Measurements from ENCODE around the gene MACROD2.

The MACROD2 gene

DNA sequence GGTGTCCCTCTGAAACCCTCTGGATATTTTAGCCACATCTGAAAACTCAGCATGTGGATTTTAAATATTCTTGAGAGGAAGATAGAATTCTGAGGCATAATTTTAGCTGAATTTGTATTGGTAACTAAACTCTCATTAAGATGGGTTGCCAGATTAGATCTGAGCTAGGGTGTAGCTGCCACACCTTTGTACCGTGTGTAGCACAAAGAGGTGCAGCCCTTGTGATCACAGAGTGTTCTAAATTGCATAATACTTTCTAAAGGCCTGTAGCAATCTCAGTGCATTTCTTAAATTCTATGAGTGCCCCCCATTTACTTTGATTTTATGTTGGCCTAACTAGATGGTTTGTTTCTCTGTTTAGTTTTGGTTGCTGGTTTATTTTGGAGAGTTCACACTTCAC, 289.1 kb downstream of the MACROD2 start:
- DNase-seq = no peak

- no peak for DNase-seq
Observed at GRCh38 chr20:14288341-14289330, 293.3 kb downstream of the MACROD2 start.

DNA sequence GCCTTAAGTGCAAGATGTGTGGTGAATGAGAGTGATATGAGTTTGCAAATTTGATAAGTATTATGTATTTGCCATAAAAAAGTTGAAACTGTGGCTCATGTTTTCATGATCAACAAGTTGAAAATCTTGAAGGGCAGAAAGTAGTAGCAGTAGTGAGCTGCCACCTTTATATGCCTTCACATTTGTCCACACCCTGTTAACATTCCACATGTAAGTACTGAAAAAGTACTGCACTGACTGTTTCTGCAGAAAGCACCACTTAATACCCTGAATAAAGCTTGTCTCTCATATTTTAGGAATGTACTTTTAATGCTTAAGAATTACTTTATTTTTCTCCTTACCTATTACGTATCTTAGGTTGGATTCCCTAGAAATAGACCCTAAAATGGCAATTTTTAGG, 296.2 kb downstream of the MACROD2 start:
- DNase-seq = no peak

DNA sequence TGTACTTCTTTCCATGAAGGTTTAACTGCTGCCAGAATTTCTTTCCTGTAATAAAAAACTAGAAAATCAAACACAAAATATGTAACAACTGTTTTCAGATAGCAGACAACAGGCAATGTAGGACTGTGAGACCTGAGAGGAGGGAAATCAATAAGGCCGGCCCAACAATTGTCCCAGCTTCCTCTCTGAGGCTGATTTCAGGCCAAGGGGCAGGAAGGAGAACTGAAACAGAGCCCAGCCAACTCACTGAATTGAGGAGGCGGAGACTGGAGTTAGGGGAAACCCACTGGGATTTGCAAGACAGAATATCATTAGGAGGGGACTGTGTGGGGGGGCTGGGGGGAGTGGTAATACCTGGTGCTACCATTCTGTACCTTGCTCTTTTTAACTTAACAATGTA, 299.9 kb downstream of the MACROD2 start:
- no peak for DNase-seq

GRCh38 chr20:14295770-14296309, 300.5 kb downstream of the MACROD2 start:
- DNase-seq = no peak

GRCh38 chr20:14299831-14300230, 304.5 kb downstream of the MACROD2 start:
- no peak for DNase-seq

GRCh38 chr20:14303106-14303505, 307.8 kb downstream of the MACROD2 start:
- DNase-seq = no peak

- DNase-seq = no peak
Observed at GRCh38 chr20:14303651-14304050, 308.3 kb downstream of the MACROD2 start.

- no peak for DNase-seq
Observed at GRCh38 chr20:14304472-14304871, 309.2 kb downstream of the MACROD2 start.

DNA sequence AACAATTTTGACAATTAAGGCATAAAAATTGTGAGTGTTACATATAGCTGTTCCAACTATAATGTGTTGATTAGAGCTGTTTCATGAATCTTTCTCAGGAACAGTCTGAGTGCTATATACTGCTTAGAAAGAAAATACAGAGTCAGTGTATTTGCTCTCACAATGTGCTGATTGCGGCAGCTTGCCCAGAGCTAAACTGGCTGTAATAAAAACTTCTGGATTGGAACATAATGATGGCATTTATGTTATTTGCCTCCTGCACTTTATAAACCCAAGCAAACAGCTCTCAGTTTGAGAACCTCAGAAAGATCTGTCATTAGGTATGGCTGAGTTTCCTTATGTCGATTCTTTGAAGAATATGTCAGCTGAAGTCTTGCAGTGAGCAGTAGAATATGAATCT, 312.6 kb downstream of the MACROD2 start:
- no peak for DNase-seq

DNA sequence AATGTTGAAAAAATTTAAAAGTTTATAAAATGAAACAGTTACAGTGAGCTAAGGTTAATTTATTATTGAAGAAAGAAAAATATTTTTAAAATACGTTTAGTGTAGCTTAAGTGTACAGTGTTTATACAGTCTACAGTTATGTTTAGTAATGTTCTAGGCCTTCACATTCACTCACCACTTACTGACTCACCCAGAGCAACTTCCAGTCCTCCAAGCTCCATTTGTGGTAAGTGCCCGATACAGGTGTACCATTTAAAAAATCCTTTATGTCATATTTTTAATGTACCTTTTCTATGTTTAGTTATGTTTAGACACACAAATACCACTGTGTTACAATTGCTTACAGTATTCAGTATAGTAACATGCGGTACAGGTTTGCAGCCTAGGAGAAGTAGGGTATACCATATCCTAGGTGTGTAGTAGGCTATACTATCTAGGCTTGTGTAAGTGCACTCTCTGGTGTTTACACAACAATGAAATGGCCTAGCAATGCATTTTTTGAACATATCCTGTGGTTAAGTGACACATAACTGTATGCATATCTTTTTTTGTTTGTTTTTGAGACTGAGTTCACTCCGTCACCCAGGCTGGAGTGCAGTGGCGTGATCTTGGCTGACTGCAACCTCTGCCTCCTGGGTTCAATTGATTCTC, 315.8 kb downstream of the MACROD2 start:
- DNase-seq = no peak

DNA sequence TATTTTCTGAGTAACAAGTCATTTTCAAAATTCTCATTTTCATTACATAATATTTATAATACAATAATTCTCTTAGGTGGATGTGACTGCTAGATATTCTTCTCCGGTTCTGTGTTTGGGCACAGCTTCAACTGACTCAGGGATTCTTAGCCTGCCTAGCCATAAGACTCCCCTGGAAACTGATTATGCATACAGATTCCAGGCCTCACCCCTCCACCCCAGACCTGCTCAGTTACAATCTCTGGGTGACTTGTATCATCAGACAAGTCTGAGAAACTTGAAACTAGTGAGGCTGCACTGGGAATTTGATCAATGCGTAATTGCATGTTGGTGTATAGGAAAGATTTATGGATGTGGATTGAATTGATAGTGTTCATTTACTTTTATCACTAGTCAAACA, 316.7 kb downstream of the MACROD2 start:
- no peak for DNase-seq

GRCh38 chr20:14313341-14314020, 318.2 kb downstream of the MACROD2 start:
- no peak for DNase-seq

DNA sequence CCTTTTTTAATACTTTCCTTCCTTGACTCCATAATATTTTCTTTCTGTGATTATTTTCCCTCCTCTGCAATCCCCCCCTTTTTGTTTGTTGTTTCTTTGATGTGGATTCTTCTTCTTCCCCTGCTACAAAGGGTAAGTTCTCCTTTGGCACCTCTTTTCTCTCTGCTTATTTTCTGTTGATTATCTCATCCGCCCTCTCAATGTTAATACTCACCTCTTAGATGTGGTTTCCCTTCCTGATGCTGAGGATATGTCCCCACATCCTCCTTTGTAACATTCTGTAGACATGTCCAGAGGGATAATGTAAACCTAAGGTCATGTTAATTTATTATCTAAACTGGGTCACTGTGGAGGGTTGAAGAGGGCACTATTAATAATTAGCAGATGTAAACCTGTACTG, 324.4 kb downstream of the MACROD2 start:
- DNase-seq = no peak

DNA sequence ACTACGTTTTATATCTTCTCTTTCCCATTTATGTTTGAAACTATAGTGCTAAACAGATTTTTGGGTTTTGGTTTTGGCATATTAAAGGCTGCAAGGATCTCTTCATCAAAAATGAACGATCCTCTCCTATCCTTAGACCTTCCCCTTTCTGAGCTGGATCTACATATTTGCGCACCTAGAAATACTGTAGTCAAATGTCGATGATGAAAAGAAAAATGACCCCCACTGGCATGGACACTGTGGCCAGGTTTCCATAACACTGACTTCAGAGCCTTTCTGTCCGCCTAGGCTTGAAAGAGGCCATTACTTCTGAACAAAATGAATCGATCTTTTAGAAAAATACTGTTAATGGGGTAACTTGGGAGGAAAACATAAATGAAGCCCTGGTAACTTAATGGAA, 336.3 kb downstream of the MACROD2 start:
- no peak for DNase-seq

DNA sequence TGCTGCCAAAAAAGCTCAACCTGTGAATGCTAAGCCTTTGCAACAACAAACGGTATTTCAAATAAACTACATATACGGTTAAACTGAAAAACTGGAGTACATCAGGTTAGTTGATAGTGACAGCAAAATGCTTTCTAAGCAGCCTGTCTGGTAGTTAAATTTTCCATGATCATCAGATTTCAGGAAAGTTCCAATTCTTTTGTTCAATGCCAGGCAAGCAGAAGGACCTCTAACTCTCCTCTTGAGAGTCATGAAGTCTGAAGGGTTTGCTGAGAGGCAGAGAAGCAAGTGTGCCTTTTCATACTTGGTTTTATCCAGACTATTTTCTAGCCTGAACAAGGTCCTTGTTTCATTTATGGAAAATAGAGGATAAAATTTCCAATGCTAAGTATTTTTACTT, 337.6 kb downstream of the MACROD2 start:
- DNase-seq = no peak

GRCh38 chr20:14333721-14334120, 338.4 kb downstream of the MACROD2 start:
- DNase-seq = no peak

DNA sequence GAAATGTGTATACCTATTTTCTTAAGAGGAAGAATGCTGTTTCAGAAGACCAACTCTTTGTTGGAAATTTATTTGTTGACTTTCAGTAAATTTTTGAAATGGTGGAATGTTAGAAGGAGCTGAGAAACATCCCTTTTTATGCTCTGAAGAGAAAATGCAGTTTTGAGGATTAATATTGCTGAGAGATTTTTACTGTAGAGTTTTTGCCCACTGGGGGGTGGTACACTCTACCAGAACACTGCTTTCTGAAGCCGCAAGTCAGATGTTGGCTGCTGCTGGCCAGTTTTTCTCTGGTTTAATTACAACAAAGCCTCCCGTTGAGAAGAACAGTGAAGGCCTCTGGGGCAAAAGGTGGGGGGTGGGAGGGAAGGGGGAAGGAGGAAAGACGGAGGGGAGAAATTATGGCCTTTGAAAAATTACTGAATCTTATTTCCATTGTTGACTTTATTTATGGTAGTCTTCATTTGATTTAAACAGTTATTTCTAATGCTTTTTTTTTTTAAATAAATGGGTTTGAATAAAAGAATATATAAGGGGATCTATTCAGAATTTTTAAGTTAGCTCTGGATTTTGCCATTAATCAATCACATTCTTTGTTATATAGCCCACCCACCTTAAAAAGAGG, 339.1 kb downstream of the MACROD2 start:
- no peak for DNase-seq

DNA sequence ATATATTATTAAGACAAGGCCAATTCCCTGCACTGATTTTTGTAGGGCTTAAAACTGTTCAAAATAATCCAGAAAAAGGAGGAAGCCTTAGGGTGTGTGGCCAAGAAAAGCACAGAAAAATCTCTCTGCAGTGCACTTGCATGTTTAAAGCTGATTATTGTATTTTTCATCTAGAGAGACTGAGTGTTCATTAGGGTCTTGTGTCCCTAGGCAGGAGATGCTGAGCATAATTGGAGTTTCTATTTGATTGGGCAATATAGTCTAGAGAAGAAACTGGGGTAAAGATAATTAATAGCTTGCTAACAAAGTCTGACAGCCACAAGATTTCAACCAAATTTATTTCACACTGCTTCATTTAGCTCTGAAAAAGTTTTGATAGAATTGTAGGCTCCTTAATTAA, 339.7 kb downstream of the MACROD2 start:
- no peak for DNase-seq

DNA sequence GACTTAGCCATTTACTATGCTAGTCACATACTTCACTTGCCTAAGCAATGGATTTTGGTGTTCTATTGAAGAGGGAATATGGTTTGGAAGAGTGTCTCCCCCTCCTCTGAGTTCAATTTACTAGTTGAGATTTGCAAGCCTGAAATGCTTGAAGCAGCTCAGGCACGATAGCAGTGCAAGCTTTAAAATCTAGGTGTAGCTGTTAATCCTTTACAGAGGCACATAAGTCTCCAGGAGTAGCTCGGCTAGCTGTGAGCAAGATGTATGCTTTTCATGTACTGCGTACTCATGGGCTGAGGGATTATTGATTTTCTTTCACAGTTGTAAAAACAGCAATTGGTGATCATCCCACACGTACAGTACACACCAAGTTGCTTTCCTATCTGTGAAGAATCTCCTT, 341.4 kb downstream of the MACROD2 start:
- DNase-seq = no peak

DNA sequence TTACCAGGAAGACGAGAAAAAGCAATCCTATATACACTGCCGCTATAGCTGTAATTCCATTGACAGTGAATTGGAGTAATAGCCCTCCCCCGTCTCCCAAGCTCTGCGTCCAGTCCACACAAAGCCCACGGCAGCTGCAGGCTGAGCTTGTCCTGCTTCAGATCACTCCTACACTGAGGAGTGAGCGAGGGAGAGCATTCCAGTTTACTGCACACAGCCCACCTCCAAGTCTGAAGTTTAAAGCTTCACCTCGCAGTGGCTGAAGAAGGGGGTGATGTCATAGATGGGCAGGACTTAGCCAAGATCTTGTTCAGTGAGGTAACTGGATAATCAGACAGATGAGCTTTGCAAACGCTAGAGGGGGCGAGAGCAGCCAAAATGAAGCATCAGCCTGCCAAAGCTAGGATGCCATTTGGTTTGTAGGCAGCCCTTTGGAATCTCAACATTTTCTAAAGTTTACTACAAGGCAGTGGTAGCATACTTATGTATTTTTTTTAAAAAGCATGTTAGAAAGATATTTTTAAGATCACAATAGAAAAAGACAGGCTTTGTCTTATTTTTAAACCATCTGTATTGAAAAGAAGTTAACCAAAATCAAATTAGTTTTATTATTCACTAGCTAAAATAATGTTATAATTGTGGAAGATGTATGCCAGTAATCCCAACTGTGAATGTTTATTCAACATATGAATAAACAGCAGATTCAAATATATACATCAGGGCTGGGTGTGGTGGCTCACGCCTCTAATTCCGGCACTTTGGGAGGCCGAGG, 342.3 kb downstream of the MACROD2 start, which contains the start of gene FLRT3:
TSS of gene FLRT3 (minus strand) at position 213 of the 772 bp plus-strand sequence. CDS start 10,106 bp downstream, outside the sequence.
- peak in 1 of 2 donors; percentile 4 for DNase-seq

DNA sequence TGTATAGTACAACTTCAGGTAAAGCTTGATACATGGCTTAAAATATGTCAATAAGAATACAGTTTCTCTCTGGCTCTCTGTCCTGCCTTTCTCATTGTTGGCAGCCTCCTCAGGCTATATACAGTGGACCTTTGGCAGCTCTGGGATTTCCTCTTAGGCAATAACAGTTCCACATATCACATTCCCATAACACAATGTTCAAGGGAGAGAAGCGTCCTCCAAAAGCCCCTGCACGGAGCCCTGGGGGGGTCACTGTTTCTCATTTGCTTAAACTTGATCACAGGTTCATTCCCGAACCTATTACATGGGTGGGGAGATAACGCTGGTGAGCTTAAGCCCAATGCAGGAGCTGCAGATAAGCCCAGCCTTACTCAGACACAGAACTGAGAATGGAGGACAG, 346.5 kb downstream of the MACROD2 start:
- DNase-seq = no peak
